ENCODE data around the gene COG2.
"Not testable (repeated sequence)": the region's sequence is repeated elsewhere in the genome, so short reads cannot be mapped to it uniquely, and the experiment has no call there.

COG2 gene

DNA sequence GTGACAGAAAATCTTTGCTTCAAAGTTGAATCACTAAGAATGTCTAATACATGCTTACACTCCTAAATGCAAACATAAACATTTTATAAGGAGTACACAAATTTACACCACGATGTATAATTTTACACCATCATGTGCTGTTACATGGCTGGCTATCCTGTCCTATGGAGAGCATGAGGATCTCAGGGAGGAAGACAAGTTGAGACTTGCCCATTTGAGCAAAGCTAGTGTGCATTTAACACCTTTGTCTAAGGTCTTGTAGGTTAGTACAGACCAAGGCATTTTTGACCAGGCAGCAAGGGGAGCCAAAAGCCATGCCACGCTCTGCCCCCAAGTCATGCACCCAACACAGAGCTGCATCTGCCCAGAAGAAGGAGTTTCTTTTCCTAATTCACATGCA, 14.5 kb upstream of the COG2 start:
- no peak for DNase-seq (ENCODE audit: low read depth)

DNA sequence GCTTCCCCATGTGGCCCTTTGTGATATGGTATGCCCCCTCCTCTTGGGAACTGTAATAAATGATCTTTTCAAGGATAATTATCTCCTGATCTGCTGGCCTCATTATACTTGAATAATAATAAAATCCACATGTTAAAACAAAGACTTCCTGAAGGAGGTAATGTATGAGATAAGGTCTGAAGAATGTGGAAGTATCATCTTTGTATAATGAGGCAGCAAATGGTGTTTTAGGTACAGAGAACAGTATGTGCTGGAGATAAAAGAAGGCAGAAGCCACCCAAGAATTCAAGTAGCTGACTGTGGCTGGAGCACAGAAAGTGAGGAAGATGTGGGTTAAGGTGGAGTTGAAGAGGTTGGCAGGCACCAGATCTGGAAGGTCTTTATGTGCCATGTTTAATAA, 12.8 kb upstream of the COG2 start:
- no peak for DNase-seq (ENCODE audit: low read depth)

DNA sequence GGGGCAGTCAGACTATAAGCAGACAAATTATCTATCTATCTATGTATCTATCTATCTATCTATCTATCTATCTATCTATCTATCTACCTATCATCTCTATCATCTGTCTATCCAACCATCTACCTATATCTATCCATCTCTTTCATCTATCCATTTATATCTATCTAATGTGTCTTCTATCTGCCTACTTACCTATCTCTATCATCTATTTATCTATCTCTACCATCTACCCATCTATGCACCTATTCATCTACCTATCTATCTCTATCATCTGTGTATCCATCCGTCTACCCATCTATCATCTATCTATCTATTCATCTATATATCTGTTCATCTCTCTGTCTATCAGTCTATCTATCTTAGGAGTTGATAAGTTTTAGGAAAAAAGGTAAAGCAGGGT, 10.8 kb upstream of the COG2 start:
- DNase-seq (ENCODE audit: low read depth): no peak

DNA sequence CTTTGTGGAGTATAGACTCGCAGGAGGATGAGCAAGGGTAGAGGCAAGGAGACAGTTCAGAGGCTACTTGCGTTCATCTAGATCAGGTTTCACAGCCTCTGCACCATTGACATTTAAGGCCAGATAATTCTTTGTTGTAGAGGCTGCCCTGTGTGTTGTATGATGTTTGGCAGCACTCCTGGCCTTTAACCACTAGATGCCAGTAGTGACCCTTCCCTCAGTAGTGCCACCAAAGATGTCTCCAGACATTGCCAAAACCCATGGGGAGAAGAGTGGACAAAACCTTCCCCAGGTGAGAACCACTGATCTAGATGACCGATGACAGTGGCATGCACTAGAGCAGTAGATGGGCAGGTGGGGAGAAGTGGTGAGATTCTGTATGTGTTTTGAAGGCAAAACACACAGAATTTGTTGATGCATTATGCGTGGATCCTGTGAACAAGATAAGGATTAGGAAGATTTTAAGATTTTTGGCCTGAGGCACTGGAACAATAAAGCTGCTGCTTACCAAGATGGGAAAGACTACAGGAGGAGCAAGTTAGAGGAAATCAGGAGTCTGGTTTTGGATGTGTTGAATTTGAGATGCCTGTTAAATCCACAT, 9.9 kb upstream of the COG2 start:
- no peak for DNase-seq (ENCODE audit: low read depth)

DNA sequence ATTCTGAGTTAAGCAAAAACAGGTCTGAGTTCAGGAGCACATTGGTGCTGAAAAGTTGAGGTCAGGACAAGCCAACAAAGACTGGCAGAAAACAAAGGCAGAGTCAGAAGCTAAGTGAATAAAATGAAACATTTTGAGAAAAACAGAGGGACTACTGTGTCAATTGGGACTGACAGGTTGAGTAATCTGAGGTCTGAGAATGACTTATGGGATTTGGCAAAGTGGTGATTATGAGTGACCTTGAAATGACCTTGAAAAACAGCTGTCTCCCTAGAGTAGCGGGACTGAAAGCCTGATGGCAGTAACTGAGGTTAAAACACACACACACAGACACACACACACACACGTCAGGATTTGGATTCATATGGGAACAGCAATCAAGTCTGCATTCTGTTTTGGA, 8.8 kb upstream of the COG2 start:
- no peak for DNase-seq (ENCODE audit: low read depth)

DNA sequence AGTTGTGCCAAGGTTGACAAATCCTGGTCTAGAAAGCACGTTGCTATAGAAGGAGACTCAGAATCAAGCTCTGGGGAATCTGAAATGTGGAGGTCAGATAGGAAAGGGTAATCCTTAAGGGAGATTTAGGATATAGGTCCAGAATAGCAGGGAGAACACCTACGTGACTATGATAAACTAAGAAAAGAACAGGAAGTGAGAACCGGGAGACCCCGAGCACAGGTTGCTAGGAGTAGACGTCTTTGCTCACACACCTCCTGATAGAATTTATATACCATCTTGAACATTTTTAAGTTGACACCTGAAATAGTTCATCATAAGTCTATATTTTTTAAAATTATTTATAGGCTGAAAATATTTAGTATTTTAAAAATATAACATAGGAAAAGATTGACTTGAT, 7.9 kb upstream of the COG2 start:
- no peak for DNase-seq (ENCODE audit: low read depth)

DNA sequence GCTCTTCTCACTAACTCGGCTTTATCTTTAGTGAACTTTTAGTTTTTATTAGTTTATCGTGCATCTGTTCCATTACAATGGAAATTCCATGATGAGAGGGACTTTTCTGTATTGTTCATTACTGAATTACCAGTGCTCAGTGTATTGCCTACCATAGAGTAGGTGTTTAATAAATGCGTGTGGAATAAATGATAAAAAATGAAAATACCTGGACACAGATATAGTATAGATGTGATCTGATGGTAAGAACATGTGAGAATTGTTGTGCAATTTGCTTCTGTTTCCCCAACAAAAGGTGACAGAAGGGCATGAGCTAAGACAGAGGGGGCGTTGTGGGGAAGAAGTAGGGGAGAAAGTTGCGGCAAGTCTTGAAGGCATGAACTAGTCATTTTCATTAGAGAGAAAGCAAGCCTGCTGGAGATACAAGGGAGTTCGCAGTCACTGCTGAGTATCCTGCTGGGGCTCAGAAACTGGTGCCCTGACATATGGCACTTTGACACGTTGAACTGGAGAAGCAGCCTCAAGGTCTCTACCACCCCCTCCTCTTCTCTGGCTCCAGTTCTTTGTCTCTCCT, 5.6 kb upstream of the COG2 start:
- DNase-seq (ENCODE audit: low read depth): no peak

DNA sequence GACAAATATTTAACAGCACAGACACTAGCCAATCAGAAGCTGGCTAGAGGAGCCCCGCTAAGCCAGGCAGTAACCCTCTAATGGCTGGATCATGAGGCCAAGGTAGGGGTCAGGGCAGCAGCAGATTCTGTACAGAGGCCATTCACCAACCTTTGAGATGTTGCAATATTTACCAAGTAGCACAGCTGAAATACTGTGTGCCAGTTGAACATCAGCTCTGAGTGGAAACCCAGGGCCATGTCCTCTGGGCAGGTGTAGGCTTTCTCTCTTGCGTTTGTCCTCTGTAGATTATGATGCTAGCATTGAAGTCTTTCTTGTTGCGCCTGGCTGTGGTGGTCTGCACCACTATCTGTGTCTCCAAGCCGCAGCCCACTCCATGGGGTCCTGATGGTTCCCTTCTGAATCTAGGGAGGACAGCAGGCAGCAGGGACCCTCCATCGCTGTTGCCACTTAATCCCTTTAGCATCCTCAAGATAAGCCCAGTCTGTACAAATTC, 2.5 kb upstream of the COG2 start:
- DNase-seq (ENCODE audit: low read depth): no peak

DNA sequence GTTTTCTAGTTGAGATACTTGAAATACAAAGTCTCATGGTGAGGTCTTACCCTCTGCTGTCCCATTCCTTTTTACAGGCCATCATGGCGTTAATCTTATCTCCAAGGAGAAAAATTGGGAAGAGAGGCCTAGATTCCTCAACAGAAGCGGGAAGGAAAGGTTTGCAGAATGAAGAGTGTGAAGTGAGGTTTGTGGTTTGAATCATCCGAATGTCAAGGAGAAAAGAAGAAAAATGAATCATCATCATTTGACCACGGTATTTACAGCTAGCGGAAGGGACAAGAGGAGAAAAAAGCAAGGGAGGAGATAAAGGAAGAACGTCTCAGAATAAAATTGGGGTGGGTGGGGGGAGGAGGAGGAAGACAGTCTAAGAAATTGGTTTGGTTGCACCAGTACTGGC, 935 bp upstream of the COG2 start:
- DNase-seq (ENCODE audit: low read depth): no peak

DNA sequence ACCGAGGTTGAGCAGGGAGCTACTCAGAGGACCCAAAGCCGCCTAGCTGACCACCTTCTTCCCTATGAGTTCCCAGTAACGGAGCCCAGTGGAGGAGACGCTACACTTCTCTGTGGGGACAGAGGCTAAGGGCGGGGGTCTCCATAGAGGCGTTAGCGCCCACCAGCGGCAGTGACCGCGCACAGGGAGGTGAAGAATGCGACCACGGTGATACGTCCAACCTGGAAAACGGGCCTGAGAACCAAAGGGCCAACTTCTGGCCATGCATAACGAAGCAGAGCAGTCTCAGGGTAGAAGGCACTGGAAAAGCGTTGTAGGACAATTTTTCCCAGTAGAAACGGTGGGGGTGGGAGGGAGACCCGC, 400 bp upstream of the COG2 start:
- no peak for DNase-seq (ENCODE audit: low read depth)

DNA sequence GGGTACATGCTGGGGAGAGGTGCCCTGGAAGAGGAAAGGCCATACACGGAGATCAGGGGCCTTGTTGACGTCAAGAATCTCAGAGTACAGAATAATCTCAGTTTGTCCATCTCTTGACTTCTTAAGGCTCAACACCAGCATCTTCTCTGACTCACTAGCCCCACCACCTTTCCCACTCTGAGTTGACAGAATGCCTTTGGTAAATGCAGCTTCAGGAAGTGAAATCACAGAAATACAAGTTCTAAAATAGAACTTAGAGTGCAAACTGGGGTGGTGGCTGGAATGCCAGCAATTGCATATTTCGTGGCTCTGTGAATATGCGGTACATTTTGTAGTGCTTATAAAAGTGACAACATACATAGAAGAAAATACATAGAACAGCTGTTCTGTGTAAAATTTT, 1.6 kb downstream of the COG2 start:
- DNase-seq (ENCODE audit: low read depth): no peak

DNA sequence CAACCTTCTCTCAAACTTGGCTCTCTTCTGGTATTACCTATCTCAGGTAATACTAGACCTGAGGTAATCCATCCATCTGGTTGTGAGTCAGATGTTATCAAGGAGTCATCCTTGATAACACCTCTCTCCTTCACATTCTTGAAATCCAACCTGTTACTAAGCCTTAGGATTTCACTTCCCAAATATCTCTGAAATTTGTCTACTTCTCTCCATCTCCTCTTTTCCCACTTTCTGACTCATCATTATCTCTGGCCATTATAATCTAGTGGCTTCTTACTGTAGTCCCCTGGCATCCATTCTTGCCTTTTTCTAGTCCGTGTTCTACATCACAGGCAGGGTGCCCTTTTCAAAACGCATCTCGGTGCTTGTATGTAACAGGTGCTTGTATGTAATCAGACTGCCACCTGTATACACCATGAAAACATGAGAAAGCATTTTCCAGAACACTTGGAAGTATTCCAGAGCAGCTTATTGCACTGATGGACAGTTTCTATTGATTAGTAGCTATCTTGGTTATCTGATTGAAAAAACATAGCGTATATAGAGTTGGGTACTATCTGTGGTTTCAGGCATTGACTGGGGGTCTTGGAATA, 4.5 kb downstream of the COG2 start:
- no peak for DNase-seq (ENCODE audit: low read depth)

DNA sequence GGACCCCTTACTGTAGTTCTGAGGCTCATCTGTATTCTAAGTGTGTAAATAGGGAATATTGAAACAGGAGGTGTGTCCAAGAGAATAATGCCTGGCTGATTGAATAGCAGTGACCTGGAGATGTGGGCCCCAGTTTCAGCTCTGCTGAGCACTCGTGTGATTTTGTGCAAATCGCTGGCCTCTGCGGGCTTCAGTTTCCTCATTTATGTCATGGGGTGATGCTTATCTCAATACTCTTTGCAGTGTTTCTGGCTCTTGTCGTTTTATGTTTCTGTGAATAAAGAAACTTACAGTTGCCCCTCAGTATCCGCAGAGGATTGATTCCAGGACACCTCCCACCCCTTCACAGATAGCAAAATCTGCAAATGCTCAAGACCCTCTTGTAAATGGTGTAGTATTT, 5.0 kb downstream of the COG2 start:
- no peak for DNase-seq (ENCODE audit: low read depth)

DNA sequence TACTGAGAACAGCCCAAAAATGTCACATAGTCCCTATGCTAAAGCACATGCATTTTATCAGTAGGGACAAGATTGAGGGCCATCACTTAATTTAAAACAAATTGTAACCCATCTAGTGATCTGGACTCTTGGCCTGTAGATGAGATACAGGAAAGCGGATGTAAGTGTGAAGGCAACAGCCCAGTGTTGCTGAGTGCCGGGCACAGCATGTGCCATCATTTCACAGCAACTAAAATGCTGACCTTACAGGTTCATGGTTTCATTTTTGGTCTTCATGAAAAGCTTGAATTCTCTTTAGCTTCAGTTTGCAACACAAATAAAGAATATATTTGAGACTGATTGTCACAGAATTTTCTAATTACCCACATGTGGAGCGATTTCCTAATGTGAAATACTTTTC, 5.8 kb downstream of the COG2 start:
- DNase-seq (ENCODE audit: low read depth): no peak

DNA sequence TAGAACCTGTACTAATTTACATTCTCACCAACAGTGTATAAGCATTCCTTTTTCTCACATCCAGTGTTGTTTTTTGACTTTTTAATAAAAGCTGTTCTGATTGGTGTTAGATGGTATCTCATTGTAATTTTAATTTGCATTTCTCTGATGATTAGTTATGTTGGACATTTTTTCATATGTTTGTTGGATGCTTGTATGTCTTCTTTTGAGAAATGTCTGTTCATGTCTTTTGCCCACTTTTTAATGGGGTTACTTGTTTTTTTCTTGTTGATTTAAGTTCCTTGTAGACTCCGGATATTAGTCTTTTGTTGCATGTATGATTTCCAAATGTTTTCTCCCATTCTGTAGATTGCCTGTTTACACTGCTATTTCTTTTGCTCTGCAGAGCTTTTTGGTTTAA, 8.0 kb downstream of the COG2 start:
- no peak for DNase-seq (ENCODE audit: low read depth)

DNA sequence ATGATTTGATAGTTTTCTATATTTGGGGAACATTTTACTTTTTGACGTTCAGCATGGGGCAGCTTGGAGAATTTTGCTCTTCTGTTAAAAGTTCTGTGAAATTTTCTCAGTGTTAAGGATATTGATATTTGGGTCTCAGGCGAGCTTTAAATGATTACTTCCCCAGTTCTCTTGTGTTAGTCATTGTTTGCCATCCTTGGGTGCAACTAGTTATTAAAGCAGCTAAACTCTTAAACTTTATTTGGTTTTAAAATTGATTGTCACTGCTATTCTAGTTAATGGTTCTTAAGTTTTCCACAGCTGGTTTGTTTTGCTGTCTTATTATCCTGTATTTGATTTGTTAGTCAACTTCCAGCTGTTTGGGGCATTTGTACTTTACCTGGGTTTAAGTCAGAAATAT, 9.0 kb downstream of the COG2 start:
- DNase-seq (ENCODE audit: low read depth): no peak

DNA sequence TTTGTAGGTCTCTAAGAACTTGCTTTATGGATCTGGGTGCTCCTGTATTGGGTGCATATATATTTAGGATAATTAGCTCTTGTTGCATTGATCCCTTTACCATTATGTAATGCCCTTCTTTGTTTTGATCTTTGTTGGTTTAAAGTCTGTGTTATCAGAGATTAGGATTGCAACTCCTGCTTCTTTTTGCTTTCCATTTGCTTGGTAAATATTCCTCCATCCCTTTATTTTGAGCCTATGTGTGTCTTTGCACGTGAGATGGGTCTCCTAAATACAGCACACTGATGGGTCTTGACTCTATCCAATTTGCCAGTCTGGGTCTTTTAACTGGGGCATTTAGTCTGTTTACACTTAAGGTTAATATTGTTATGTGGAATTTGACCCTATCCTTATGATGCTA, 14.4 kb downstream of the COG2 start:
- not testable (repeated sequence) for DNase-seq (ENCODE audit: low read depth)

DNA sequence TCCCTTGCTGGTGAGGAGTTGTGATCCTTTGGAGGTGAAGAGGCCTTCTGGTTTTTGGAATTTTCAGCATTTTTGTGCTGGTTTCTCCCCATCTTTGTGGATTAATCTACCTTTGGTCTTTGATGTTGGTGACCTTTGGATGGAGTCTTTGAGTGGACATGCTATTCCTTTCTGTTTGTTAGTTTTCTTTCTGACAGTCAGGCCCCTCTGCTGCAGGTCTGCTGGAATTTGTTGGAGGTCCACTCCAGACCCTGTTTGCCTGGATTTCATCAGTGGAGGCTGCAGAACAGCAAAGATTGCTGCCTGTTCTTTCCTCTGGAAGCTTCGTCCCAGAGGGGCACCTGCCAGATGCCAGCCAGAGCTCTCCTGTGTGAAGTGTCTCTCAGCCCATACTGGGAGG, 15.8 kb downstream of the COG2 start:
- not testable (repeated sequence) for DNase-seq (ENCODE audit: low read depth)

DNA sequence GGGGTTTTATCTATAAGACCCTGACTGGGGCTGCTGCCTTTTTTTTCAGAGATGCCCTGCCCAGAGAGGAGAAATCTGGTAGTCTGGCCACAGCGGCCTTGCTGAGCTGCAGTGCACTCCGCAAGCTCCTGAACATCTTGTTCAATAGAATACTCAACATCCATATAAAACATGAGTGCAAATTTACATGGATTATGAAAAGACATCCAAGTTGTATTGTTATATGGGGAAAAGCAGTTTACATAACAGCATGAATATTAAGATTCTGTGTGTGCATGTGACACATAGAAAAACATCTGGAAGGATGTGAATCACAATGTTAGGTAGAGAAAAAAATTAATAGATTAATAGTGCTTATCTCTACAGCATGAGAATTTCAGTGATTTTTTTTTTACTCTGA, 16.4 kb downstream of the COG2 start:
- DNase-seq (ENCODE audit: low read depth): no peak

DNA sequence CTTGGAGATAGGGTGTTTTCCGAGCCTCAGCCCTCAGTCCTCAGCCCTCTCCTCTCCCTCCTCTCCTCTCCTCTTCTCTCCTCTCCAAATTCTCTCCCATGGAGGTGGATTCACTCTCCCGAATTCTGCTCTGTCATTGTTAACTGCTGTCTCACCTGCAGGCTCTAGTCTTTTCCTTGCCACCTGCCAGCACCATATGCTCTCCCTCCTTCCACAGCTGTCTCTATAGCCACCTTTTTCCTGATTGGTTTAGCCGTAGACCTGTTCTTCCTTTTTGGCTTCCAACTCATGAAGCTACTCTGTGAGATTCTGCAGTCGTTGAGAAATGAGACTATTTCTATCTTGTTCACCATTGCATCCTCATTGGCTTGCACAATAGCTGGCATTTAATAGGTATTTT, 19.7 kb downstream of the COG2 start:
- DNase-seq (ENCODE audit: low read depth): no peak

DNA sequence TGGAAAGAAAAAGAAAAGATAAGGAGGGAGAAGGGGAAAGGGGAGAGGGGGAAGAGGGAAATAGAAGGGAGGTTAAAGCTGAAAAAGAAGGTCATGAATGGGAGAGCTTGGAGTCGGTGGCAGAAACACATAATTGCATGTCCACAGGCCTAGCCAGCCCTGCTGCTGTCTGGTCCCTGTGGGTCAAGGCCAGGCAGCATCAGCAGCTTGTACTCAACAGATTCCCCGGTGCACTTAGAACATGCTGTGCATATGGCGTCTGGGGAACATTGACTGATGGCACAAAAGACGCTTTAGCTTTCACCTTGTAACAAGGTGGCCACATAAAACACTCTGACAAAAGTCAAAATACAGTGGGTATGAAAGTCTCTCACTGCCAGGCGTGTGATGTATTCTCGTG, 25.9 kb downstream of the COG2 start:
- DNase-seq (ENCODE audit: low read depth): no peak

DNA sequence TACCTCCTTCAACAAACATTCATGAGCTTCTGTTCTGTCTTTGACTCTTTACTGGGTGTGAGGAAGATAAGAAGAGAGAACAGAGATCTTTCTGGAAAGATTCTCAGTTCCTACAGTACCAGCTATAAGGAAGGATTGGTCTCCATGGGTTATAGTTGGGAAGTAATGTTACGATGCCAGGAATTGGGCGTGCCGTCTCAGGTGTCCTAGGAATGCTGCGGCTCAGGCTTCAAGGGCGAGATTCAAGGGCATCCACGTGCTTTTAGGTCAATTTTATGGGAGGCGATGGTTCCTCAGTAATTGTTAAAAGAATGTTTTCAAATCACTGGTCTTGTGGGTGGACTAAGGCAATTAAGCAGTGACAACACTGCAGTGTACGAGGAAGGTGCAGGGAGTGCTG, 27.3 kb downstream of the COG2 start:
- no peak for DNase-seq (ENCODE audit: low read depth)

DNA sequence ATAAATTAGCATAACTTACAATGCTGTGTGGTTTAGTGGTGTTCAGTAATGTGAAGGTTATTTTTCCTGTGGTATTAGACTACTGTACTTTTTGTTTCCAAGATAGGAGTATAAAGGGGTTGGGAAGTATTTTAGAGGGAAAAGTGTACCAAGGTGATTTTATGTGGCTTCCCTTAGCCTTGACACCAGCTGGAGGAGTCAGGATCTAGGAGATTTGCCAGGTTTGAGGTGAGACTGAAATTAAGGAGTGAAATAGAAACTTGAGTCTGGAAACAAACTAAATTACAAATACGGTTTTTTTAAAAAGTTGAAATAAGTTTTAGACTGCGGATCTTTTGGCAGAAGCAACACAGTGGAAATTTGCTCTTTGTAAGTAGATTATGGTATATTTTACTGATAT, 32.3 kb downstream of the COG2 start:
- no peak for DNase-seq (ENCODE audit: low read depth)

DNA sequence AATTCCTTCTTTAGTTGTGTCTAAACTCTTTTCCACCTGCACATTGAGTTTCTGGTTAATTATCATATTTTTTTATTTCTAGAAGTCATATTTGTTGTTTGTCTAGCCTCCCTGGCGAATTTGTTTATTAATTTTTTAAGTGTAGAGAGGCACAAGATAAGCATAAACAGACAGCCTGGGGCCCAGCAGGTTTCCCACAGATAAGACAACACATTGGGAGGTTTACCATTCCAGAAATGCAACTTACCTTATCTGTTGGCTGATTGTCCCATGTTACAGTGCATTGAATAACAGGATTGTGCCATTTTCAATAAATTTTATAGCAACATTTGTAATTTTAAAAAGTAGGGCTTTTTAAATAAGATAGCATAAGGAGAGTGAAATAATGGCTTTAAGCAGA, 34.9 kb downstream of the COG2 start:
- DNase-seq (ENCODE audit: low read depth): no peak

All from HS-27A (cell line).